PC-9 (cell line): ENCODE results near the gene LARGE1.

Experiments
- CTCF ChIP-seq: fragments of 200-600 bp; sonication (generic); conservative IDR thresholded peaks from 2 replicates; pipeline ENCODE4 v1.6.1; 2017; ENCODE audit warnings: mixed run types, antibody characterized with exemption, mild to moderate bottlenecking, moderate library complexity
- EZH2 ChIP-seq: fragments of 200-600 bp; sonication (generic); IDR thresholded peaks from 2 replicates; pipeline ENCODE4 v1.8.0; 2017; ENCODE audit warnings: antibody characterized with exemption, low read depth

GRCh38 chr22:33580310-33580709 is 340.0 kb downstream of the LARGE1 start:
- TF ChIP-seq CTCF (no peak), EZH2 (no peak)
